ENCODE measurements around the gene CFAP61.
A peak's percentile ranks its signal among the peaks of the same experiment; 100 is the strongest.

The CFAP61 gene

GRCh38 chr20:20367575-20368417 lies 315.5 kb downstream of the CFAP61 start, which contains the start of gene INSM1:
Gene INSM1 (plus strand): TSS chr20:20368104. CDS start chr20:20368268, 164 bp downstream.
- peak; percentile 73 for DNase-seq

- peak; percentile 40 for DNase-seq
These were observed 316.3 kb downstream of the CFAP61 start for GRCh38 chr20:20368418-20369249.

- DNase-seq = peak; percentile 53
These were observed 317.1 kb downstream of the CFAP61 start for GRCh38 chr20:20369250-20370093.

GRCh38 chr20:20370094-20370575 lies 317.8 kb downstream of the CFAP61 start:
- DNase-seq = no peak

GRCh38 chr20:20371083-20371482 lies 318.8 kb downstream of the CFAP61 start:
- no peak for DNase-seq

GRCh38 chr20:20371681-20372080 lies 319.3 kb downstream of the CFAP61 start:
- no peak for DNase-seq

DNA sequence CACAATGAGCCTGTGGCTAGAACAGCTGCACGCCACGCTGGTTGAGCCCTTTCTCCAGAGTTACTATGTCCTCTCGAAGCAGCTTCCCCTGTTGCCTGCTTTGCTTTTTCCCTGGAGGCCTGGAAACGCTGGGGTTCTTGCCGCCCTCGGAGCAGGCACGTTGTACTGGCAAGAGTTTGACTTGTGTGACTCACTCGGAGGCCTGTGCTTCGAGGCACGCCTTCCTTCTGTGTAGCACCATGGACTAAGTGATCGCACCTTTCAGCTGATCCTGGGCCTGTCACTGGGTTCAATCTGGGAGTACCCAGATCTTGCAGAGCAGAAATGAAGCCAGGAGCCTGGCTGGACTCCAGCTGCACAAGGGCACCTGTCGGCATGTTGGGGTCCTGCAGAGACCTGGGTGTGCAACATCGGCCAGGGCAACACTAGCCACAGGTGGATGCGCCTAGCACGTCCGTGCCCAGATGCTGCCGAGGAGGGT lies 320.8 kb downstream of the CFAP61 start:
- peak; percentile 16 for DNase-seq

DNA sequence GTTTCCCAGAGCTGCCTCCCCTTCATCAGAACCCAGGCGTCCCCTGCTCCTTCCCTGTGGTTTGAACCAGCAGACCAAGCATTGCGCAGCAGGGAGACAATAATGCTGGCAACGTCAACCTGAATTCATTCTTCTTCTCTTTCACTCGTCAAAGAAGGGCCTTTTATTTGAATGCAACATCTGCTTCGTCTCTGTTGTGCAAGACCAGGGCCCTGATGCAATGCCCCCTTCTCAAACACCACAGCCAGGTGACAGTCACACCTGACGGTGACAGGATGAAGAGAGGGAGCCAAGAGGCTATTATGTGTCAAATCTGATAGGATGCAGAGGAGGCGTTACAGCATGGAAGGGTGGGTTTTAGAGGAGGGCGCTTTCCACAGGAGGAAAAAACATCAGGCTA lies 323.5 kb downstream of the CFAP61 start:
- DNase-seq = no peak

- DNase-seq = no peak
These were observed 333.9 kb downstream of the CFAP61 start for GRCh38 chr20:20386192-20386591.

DNA sequence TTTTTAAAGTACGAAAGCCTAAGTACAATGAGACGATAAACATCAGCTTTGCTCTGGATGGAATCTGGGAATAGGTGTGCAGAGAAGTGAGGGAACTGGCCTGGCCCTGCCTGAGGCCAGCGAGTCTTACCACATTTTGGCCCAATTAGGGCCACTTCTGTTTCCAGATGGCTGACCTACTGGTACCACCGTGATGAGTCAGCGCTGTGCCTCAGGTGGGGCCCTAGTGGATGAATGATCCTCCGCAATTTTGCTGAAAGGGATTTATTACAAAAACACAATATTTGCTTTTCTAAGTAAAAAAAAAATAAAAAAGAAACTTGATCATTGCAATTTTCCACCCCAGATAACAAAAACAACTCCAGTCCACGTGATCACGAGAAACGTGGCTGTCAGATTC lies 338.1 kb downstream of the CFAP61 start:
- DNase-seq = no peak

- DNase-seq = no peak
These were observed 338.8 kb downstream of the CFAP61 start for GRCh38 chr20:20391115-20391514.

DNA sequence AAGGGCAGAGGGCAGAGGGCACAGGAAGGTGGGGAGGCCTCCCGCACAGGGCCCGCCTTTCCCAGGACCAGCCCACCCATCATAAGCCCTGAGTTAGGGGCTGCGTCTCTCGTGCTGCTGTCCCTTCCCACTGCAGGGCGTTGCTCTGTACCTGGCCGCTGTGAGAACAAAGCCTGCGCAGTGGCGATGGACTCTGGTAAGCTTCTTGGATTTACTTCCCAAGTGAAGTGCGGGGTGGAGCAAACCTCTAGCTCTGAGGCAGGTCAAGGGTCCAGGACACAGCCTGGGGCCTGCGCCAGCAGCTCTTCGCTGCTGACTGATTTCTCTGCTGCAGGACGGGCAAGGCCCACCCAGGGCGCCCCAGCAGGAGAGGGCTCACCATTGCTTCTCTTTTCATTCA lies 339.4 kb downstream of the CFAP61 start:
- no peak for DNase-seq

DNA sequence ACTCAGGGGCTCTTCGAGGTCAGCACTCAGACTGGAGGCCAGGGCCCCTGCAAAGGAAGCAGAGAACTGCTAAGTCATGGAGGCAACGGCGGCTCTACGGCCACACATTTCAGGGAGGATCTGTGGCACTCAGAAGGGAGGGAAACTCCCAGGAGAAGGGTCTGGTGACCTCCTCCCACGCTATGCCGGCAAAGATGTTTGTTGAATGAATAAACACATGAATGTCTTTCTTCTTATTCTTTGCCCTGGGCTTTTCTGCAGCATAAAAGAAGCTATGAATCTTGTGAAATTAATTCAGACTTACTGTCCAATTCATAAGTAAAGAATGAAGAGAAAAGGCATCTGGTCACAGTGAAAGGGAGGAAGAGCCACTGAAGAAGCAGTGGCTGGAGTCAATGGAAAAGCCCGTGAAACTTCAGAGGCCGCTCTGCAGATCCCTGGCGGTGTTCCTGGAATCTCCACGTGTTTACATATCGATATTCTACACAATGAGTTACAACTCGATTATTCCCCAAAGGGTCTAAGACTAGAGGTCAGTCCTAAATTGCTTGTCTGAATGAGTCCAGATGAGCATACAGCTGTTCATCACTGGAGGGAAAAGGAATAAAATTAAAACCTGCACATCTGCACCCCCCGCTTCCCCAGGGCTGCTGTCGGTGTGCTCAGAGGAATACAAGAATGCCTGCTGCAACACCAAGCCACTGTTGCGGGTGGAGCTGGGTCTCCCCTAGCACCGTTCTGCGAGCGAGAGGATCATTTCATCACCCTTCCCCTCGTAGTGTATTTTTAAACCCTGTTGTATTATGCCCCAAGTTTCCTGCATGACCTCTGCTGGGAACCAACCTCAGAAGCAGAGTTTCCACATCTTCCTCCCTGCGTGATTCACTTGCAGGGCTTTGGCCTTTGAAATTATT lies 341.1 kb downstream of the CFAP61 start:
- no peak for DNase-seq

- no peak for DNase-seq
These were observed 342.8 kb downstream of the CFAP61 start for GRCh38 chr20:20395087-20395486.

- DNase-seq = no peak
These were observed 343.7 kb downstream of the CFAP61 start for GRCh38 chr20:20395903-20396568.

DNA sequence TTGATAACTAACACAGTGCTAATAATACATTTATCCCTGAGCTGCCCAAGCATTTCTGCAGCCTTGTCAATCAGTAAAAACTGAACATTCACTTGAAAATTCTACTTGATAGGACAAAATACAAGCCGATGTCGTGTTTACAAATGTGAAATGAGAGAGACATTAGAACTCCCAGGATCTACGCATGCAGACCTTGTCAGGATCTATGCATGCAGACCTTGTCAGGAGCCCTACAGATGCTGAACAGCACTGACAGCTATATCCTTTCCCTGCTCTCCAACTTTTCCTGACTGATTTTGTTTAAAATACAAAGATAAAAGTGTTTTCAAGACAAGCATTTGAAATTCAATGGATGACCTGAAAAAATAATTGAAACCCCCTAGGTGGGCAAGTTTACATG lies 344.5 kb downstream of the CFAP61 start:
- no peak for DNase-seq

DNA sequence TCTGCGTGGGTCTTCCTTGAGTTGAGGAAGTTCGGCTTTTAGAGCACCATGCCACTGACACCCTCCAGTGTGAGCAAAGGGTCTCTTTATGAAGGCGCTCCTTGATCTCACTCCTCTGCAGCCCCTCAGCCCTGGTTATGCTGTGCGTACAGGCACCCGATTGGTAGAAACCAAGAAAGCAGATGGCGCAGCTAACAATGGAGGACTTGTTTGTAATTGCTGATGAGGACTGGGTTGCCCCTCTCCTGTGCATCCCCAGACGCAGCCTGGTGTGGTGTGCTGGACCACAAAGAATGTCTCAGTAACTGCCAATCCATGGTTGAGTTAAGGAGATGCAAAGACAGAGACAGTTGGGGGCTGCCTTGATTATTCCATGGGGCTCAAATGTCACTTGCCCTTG lies 345.8 kb downstream of the CFAP61 start:
- DNase-seq = no peak

DNA sequence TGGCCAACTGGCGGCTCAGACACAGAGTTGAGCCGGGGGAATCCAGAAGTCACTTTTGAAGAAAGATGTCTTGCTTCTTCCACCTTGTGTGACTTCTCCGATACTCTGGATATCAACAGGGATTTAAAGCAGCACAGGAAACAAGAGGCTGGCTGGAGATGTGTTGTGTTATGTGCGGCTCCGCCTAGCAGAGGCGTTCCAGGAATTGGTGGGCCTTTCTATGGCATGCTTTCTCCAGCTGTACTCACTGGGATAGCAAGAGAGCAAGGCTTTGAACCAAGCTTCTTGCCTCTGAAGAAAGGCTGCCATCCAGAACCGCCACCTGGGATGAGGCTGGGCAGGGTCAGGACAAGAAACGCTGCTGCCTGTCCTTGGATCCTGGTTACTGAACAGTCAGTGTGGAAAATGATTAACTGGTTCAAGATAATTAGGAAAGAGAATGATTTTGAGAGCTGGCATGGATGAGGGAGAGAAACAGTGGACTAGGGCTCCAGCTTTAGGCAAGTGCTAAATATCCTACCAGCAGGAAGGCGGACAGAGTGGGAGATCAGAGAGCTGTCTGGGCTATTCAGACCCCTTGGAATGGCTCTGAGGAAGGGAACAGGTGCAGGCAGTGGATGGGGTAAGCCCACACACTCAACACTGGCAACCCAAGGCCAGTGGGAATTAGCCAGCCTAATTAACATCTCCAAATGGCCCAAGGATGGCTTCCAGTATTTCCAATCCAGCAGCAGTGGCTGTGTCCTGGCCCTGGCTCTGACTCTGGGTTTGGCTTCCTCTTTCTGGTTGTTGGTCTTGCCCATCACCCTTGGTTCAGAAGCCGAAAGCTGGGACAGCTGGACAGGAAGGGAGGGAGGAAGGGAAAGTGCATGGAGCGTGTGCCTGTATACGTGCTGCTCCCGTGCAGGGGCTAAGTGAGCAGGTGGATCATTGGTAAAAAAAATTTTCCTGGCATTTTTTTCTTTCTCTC lies 347.5 kb downstream of the CFAP61 start:
- DNase-seq = no peak

DNA sequence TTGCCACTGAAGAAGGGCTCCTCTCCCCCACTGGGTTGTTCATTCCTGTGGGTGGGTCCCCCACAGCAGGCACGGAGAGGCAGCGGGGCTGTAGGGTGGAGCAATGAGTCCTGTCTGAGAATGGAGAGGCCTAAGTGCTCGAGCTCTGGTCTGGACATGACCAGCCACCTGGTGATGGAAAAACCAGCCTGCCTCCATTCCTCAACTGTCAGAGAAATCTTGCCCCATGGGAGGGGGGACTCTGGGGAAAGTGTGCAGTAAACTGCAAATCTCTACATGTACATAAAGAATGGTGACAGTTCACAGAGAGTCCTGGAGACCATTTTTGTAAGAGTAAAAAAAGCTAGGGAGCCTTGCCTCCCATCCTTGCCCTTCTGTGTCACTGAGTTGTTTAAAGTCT lies 349.7 kb downstream of the CFAP61 start:
- DNase-seq = no peak

DNA sequence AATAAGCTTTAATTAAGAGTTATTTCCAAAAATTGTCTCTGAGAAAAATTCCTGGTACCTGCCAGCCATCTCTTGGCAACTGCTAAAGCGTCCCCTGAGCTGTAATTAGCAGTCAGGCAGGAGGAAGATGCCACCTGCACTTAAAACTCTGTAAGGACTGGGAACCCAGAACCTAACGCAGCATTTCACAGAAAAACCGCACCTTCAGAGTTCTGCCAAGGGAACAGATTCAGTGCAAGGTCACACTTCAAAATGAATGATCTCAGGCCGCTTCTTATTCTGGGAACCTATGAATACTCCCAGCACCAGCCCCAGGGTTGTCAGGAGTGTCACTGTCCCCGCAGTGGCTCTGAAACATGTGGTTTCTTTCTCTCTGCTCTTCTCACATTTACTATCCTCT lies 352.3 kb downstream of the CFAP61 start:
- DNase-seq = no peak

All from activated CD4-positive, alpha-beta T cell treated with anti-CD3 and anti-CD28 coated beads for 48 hours (primary cell).